HL-60/S4 treated with retinoic acid at 250 ng/mL for 4 days and 3 days (cell line): ENCODE results near the gene GDF2.

Source experiments
- in situ Hi-C: fragments of 300-500 bp; cut with MboI; formaldehyde crosslinking; loops from 2 replicates; pipeline ENCODE4 v1.7.0; 2022; ENCODE audit warnings: low sequenced_read_pairs

Gene GDF2

DNA sequence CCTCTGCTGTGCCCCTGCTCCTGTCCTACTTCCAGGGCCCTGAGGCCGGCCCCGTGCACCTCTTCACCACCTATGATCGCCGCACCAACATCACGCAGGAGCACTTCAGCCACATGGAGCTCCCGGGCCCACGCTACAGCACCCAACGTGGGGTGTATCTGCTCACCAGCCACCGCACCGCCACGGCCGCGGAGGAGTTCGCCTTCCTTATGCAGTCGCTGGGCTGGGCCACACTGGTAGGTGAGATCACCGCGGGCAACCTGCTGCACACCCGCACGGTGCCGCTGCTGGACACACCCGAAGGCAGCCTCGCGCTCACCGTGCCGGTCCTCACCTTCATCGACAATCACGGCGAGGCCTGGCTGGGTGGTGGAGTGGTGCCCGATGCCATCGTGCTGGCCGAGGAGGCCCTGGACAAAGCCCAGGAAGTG lies 27.7 kb downstream of the GDF2 start:
- in situ Hi-C loops, result no loop called here

DNA sequence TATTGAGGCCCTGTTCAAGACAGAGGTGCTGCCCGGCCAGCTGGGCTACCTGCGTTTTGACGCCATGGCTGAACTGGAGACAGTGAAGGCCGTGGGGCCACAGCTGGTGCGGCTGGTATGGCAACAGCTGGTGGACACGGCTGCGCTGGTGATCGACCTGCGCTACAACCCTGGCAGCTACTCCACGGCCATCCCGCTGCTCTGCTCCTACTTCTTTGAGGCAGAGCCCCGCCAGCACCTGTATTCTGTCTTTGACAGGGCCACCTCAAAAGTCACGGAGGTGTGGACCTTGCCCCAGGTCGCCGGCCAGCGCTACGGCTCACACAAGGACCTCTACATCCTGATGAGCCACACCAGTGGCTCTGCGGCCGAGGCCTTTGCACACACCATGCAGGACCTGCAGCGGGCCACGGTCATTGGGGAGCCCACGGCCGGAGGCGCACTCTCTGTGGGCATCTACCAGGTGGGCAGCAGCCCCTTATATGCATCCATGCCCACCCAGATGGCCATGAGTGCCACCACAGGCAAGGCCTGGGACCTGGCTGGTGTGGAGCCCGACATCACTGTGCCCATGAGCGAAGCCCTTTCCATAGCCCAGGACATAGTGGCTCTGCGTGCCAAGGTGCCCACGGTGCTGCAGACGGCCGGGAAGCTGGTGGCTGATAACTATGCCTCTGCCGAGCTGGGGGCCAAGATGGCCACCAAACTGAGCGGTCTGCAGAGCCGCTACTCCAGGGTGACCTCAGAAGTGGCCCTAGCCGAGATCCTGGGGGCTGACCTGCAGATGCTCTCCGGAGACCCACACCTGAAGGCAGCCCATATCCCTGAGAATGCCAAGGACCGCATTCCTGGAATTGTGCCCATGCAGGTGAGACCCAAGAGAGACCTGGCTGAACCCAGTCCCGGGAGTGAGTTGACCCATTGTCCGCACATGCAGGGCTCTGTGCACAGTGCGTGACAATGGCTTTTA lies 28.7 kb downstream of the GDF2 start:
- in situ Hi-C loops, result no loop called here

DNA sequence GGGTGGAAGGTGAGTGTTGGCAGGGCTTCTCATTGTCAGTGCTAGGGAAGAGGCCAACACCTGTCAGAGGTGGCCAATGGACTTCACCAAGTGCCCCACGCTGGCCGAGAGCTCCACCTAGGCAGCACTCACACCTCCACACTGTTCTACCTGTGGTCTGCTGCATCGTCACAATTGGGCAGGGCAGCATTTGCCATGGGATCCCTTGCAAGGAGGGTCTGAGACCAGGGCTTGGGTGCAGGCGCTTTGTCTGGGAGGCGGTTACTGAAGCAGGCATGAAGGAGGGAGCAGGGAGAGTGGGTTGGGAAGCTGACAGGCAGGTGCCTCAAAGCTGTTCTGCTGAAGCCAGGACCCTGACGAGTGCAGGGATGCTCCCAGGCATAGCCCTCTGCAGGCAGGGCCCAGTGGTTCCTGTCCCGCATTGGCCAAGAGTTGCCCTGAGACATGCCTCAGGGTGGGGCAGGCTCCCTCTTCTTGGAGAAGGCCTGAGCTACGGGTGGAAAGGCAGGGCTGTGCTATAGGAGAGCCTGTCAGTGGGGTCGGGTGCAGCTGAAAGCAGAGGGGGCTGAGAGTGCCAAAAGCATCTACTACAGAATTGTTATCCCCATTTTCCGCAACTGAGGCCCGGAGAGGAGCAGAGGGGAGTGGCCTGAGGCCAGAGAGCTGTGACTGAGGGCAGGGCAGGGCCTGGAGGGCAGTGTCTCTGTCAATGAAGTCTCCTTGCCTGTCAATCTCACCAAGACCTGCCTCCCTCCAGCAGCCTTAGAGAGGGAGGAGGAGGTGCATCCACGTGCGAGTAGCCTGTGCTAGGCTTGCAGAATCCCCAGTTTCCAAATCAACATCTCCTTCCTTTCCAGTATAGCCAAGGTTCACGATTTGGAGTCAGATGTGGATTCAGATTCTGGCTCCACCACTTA lies 29.9 kb downstream of the GDF2 start:
- in situ Hi-C loops, result no loop called here

- in situ Hi-C loops, result no loop called here
These were observed 31.1 kb downstream of the GDF2 start for GRCh38 chr10:47353351-47353750.

DNA sequence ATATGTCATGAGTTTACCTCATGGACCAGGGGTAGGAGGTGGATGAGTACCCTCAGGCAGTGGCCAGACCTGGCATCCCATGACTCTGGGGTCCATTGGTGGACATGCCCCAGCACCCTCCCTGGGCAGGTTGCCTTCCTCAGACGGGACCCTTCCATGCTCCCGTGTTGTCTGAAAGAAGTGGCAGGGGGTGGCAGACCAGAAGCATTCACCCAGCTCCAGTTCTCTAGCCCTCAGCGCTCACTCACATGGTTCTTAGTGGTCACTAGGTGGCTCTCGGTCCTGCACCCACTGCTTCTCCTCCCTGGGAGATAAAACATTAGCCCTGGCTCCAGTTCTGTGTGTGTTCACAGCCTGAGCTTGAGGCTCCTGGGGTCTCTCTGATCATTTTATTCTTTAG lies 31.9 kb downstream of the GDF2 start:
- in situ Hi-C loops, result no loop called here

- in situ Hi-C loops, result no loop called here
These were observed 32.6 kb downstream of the GDF2 start for GRCh38 chr10:47354900-47355299.

DNA sequence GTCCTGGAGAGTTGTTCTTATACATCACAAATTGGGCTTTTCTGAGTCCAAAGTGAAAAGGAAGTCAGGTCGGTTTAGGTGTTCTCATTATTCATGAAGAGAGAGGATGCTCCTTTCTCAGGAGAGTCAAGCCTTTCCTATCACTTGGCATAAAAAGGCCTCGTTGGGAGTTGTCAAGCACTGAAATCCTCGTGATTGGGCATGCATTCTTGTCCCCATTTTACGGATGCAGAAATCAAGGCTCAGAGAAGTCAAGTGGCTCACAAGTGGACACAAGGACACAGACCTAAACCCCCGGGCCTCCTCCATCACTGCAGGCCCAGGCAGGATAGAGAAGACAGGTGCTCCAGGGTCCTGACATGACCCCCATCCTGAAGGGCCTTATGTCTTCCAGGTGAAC lies 34.5 kb downstream of the GDF2 start:
- in situ Hi-C loops, result no loop called here

DNA sequence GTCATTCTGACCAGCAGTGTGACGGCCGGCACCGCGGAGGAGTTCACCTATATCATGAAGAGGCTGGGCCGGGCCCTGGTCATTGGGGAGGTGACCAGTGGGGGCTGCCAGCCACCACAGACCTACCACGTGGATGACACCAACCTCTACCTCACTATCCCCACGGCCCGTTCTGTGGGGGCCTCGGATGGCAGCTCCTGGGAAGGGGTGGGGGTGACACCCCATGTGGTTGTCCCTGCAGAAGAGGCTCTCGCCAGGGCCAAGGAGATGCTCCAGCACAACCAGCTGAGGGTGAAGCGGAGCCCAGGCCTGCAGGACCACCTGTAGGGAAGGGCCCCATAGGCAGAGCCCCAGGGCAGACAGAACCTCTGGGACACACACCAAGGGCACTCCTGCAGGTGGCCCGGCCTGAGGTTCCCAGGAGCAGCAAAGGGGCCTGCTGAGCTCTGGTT lies 34.9 kb downstream of the GDF2 start:
- in situ Hi-C loops, result no loop called here

GRCh38 chr10:47357911-47358310 lies 35.7 kb downstream of the GDF2 start:
- in situ Hi-C loops, result no loop called here

- in situ Hi-C loops, result no loop called here
These were observed 36.2 kb downstream of the GDF2 start for GRCh38 chr10:47358457-47358856.

DNA sequence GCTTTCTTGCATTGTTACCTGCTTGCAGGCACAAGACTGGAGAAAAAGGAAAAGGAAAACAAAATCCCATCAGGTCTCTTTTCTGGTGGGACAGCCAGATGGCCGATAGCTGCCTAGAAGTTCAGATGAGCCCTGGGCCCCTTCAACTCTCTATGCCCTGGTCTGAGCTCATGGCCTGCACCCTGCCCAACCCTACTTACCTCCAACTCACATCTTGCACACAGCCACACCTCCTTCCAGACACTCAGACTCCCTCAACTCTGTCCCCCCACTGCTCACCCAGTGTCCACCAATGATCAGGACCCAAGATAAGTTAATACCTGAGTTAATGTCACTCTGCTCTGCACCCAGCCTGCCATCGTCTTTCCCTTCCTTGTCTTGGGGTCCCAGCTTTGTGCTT lies 36.8 kb downstream of the GDF2 start:
- in situ Hi-C loops, result no loop called here

DNA sequence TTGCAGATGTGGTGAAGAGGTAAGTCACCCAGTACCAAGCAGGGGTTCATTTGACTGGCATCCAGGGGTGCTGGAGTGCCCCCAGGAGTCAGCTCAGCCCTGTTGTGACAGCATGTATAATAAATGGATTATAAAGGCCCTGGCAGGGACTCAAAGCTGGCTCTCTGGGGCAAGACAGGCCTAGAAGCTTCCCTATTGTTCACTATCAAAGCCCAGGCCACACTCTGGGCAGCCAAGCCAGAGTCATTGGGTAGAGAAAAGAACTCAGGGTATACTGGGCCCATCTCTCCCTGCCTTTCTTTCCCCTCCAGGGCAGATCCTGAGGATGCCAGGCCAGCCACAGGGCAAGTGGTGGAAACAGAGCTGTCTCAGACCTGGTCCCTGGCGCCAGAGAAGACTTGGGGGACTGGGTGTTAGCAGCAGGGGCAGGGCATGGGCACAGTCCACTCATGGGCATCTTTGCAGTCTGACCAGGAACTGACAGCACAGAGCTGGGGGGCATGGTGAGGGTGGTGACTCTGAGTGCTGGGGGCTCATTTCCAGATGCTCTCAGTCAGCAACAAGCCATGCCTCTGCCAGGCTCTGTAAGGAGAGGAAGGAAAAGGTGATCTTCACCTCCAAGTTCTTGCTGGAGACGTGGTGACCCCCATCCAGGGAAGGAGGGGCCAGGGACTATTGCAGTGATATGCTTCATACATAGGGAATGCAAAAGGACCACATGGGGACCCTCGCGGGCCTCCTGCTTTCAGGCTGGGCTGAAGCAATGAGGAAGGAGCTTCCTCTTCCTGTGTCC lies 37.6 kb downstream of the GDF2 start:
- in situ Hi-C loops, result no loop called here

DNA sequence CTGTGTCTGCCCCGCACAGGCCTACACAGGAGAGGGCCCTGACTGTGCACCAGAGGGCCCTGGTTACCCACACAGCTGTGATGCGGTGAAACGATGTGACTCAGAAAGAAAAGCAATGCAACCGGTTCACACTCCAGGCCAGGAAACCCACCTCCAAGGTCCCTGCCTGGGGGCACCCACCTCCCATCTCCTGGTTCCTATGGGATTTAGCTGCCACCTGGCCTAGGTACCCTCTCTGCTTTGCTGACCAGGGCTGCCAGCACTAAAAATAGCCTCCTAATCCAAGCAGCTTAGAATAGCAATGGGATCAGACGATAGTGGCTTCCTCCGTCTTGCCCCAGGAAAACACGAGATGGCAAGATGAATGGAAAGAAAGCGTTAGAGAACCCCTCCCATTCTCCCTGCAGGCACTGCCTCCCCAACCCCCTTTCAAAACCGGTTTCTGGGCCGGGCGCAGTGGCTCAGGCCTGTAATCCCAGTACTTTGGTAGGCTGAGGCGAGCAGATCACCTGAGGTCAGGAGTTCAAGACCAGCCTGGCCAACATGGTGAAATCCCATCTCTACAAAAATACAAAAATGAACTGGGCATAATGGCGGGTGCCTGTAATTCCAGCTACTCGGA lies 38.3 kb downstream of the GDF2 start:
- in situ Hi-C loops, result no loop called here

DNA sequence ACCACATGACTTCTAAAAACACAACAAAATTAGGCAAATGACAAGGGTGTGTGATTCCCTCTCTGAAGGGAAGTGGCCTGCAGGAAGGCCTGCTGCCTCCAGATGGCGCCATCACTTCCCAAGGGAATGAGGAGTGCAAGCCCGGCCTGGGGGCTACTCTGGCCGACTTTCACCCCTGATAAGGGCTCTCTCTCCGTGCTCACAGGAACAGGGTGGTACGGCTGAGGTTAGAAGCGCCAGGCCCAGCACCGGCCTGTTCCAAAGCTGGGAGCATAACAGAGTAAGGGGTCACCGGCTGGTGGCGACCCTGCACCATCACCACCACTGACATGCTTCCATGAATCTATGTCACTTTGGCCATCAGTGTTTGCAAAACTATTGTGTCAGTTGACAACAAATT lies 39.0 kb downstream of the GDF2 start:
- in situ Hi-C loops, result no loop called here

DNA sequence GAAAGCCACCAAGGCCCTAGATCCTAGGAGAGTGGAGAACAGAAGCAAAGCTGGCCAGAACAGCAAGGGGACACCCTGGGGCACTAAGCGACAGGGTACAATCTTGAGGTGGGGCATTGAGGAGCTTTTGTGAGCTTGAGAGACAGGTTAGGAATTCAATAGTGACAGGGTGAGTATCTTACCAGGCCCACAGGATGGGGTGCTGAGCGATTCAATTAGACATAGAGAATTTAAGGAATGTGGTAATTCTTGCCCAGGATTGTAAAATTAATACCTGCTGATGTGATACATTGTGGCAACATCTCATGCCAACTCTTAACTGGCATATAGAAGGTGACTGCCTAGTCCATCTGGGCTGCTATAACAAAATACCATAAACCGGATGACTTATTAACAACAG lies 39.9 kb downstream of the GDF2 start:
- in situ Hi-C loops, result no loop called here

GRCh38 chr10:47363781-47364180 lies 41.5 kb downstream of the GDF2 start:
- in situ Hi-C loops, result no loop called here

- in situ Hi-C loops, result no loop called here
These were observed 42.1 kb downstream of the GDF2 start for GRCh38 chr10:47364366-47364765.

DNA sequence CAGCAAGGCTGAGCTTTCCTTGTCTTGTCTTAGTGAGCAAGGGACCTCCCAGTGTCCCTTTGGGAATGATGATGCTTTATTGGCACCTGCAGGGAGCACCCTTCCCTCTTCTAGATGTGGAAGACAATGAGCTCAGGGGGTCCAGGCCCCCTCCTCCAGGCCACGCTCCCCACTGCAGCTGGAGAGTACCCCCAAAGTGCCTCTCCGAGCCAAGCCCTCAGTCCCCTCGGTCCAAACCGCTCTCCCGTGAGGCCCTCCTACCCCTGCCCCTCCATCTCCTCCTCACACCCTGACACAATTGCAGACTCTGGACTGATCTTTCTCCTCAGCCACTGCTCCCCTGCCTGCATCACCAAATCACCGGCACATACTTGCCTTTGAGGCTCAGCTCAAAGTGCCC lies 42.7 kb downstream of the GDF2 start:
- in situ Hi-C loops, result no loop called here

DNA sequence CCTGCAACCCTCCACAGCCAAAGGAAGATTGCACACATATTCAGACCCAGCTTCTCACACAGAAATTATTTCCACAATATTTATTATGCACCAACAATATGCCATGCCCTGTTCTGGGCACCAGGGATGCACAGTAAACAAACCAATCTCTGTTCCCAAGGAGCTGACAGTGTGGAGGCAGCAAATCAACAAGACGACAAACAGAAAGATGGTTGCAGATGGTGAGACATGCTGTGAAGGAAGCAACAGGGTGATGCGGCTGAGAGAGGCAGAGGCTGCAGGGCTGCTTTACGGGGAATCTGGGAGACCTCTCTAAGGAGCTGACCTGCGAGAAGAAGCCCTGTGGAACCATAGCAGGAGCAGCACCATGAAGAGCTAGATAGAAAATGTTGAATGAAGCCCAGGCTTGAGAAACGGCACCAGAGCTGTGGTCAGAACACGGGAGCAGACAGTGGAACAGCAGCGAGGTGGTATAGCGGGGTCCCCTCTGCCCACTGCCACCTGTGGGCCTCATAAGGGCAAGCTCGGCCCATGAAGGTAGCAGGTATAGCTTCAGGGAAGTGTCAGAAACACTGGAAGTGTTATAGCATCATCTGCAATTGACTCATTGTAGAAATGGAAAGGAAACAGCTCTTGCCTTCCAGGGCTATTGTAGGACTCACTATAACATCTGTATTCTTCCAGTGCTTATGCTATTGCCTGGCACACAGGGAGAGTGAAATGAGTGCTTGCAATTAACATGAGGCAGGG lies 43.4 kb downstream of the GDF2 start:
- in situ Hi-C loops, result no loop called here

- in situ Hi-C loops, result no loop called here
These were observed 44.0 kb downstream of the GDF2 start for GRCh38 chr10:47366181-47366631.
